HL-60/S4 treated with phorbol 12-myristate 13-acetate at 8.2 ng/mL for 4 days and 3 days (cell line): ENCODE results near the gene BRPF3.

Source experiments
- in situ Hi-C: fragments of 300-500 bp; cut with MboI; formaldehyde crosslinking; loops from 2 replicates; pipeline ENCODE4 v1.15.0; 2022; ENCODE audit warnings: low sequenced_read_pairs

BRPF3 gene

GRCh38 chr6:36266913-36267644, 70.5 kb downstream of the BRPF3 start:
- in situ Hi-C loops = no loop called here

- in situ Hi-C loops = no loop called here
Measured at GRCh38 chr6:36267731-36268477, 71.4 kb downstream of the BRPF3 start.

GRCh38 chr6:36268478-36269275, 72.1 kb downstream of the BRPF3 start:
- in situ Hi-C loops = no loop called here

DNA sequence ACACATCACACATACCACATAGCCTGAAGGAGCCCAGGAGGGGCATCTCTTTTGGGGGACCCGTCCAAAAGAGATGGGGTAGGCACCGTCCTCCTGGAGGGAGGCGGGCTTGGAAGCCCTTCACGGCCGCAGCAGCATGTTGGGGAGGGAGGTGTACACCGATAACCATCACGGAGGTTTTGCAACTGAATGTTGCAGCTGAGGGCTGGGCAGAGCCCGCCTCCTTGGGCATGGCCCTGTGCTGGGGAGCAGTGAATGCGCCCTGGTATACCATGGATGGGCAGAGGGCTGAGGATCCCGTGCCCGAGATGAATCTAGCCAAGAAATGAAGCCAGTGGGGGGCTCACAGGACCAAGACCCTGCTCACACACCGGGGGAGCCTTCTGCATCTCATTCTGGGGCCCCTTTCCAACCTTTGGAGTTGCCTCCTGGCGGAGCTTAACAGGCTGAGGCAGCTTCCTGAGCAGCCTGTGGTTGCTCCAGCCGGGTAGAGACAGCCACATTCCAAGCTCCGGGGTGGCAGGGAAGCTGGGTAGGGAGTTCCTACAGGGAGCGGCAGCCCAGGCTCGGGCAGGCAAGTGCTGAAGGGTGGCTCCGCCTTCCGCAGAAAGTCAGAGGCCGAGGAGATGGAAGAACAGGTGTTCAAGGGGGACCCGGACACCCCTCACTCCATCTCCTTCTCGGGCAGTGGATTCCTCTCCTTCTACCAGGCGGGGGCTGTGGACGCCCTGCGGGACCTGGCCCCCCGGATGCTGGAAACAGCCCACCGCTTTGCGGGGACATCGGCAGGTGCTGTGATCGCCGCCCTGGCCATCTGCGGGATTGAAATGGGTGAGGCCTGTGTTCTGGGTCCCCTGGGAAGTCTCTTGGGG, 73.5 kb downstream of the BRPF3 start, which contains the start of gene PNPLA1:
Gene PNPLA1 (plus strand): TSS at position 227 of the 872 bp plus-strand sequence. CDS start 400 bp downstream, at position 627.
- in situ Hi-C loops = no loop called here

DNA sequence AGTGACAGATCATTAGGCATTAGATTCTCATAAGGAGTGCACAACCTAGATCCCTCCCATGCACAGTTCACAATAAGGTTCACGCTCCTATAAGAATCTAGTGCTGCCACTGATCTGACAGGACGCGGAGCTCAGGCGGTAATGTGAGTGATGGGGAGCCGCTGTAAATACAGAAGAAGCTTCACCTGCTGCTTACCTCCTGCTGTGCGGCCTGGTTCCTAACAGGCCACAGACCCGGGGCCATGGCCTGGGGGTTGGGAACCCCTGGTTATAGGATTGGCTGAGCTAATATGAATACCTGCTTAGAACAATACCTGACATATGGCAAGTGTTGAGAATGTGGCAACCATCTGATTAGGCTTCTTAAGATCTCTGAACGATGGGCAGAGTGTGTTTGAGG, 75.7 kb downstream of the BRPF3 start:
- in situ Hi-C loops = no loop called here

- in situ Hi-C loops = no loop called here
Measured at GRCh38 chr6:36273067-36273466, 76.5 kb downstream of the BRPF3 start.

- in situ Hi-C loops = no loop called here
Measured at GRCh38 chr6:36273802-36274514, 77.4 kb downstream of the BRPF3 start.

DNA sequence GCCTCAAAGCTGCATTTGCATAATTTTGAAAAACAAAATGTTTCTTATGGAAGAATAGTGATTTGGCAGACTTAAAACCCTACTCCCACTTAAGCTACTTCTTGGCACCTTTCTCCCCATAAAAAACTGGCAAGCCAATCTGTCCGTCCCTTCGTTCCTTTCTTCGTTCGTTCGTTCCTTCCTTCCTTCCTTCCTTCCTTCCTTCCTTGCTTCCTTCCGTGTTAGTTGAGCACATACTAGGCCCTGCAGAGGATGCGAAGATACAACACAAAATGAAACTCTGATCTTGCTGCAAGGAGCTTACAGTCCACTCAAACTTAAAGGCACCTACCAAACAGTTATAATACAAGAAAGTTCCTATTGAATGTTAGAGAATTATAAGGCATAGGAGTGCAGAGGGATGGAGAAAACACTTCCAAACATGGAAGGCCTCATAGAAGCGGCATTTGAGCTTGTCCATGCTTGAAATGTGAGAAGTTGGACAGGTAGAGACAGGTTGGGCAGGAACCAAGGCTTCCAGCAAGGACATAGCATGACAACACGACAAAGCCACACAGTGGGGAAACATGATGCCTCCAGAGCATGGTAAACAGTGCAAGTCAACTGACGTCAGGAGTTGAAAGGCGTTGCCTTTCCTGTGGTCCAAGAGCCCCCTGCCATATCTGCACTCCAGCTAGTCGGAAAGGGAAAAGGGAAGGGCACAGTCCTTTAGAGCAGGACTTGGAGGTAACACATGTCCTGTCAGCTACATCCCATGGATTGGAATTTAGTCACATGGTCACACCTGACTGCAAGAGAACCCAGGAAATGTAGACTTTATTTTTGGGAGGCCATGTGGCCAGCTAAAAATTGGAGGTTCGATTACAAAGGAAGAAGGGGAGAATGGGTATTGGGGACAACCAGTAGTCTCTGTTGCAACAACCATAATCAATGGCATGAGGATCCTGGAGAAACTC, 80.3 kb downstream of the BRPF3 start:
- in situ Hi-C loops = no loop called here

GRCh38 chr6:36277946-36278470, 81.5 kb downstream of the BRPF3 start:
- in situ Hi-C loops = no loop called here

GRCh38 chr6:36280467-36280866, 83.9 kb downstream of the BRPF3 start:
- in situ Hi-C loops = no loop called here

GRCh38 chr6:36280983-36281382, 84.4 kb downstream of the BRPF3 start:
- in situ Hi-C loops = no loop called here
